ENCODE data around the gene TFF2. TPM values are rescaled to one million over a fixed set of nuclear protein-coding genes. Genes with fewer than 3 reads are reported as not detected.

Gene TFF2
- polyA plus RNA-seq, 1 donor (not counting 4 experiments of a cell fraction or from before 2014, with no cell fraction given), result not detected

DNA sequence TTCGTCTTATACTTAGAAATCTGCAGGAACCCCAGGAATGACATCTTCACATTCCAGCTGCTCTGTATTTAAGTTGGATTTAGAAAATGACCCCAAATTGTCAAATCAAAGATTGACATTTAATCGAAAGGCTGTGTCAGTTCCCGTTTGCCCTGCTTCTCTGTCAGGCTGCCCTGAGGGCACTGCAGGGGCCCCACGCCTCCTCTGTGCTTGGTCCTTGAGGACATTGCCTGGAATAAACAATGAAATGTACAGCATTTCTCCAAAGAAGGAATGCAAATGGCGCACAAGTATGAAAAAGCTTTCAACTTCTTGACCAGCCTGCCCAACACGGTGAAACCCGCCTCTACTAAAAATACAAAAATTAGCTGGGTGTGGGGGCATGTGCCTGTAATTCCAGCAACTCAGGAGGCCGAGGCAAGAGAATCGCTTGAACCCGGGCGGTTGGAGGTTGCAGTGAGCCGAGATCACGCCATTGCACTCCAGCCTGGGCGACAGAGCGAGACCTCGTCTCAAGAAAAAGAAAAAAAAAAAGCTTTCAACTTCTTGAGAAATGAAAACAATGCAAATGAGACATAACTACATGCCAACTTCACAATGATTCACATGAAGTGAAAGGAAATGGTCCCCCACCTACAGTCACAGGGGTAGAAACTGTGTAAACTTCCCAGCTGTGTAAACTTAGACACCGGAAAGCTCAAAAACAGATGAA, 42.1 kb upstream of the TFF2 start:
- no peak for TF ChIP-seq EZH2 (IDR thresholded peaks at IDR 0.05; ENCODE audit: low read length)
- TF ChIP-seq, protein P1, sequence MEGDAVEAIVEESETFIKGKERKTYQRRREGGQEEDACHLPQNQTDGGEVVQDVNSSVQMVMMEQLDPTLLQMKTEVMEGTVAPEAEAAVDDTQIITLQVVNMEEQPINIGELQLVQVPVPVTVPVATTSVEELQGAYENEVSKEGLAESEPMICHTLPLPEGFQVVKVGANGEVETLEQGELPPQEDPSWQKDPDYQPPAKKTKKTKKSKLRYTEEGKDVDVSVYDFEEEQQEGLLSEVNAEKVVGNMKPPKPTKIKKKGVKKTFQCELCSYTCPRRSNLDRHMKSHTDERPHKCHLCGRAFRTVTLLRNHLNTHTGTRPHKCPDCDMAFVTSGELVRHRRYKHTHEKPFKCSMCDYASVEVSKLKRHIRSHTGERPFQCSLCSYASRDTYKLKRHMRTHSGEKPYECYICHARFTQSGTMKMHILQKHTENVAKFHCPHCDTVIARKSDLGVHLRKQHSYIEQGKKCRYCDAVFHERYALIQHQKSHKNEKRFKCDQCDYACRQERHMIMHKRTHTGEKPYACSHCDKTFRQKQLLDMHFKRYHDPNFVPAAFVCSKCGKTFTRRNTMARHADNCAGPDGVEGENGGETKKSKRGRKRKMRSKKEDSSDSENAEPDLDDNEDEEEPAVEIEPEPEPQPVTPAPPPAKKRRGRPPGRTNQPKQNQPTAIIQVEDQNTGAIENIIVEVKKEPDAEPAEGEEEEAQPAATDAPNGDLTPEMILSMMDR (optimal IDR thresholded peaks at IDR 0.05 in 1 of 3, IDR thresholded peaks at IDR 0.05 in 1 of 3, conservative IDR thresholded peaks at IDR 0.05 in 1 of 3; ENCODE audit: extremely low read depth in 1 of 3, insufficient read depth in 2 of 3, low read length in 3 of 3), result no peak
- Histone ChIP-seq H3K27me3 (ENCODE audit: control insufficient read depth, extremely low read depth, insufficient read depth, low read length) (peaks cover 11% of the 10 kb centered on the region), H3K9me3 (ENCODE audit: control insufficient read depth, low read depth, low read length) (no peaks in the 10 kb centered on the region), H3K79me2 (ENCODE audit: control insufficient read depth, insufficient read depth, low read length) (no peaks in the 10 kb centered on the region), H3K4me1 (ENCODE audit: control insufficient read depth, extremely low read depth, insufficient read depth, low read length) (peaks cover 6% of the 10 kb centered on the region), H4K20me1 (ENCODE audit: control insufficient read depth, extremely low read depth, insufficient read depth, low read length) (no peaks in the 10 kb centered on the region), H3K4me3 (ENCODE audit: control insufficient read depth in 2 of 3, extremely low read depth in 1 of 3, insufficient read depth in 2 of 3, low read depth in 1 of 3, low read length in 3 of 3) (no peak overlapping the region), H2AFZ (ENCODE audit: control insufficient read depth, low read length) (no peak overlapping the region), H3K36me3 (ENCODE audit: control insufficient read depth in 2 of 2, extremely low read depth in 1 of 2, insufficient read depth in 2 of 2, low read length in 2 of 2) (no peaks in the 10 kb centered on the region), H3K27ac (ENCODE audit: control insufficient read depth, insufficient read depth, low read length) (no peak overlapping the region), H3K9me1 (ENCODE audit: control insufficient read depth, extremely low read depth, insufficient read depth, low read length) (no peaks in the 10 kb centered on the region), H3K9ac (ENCODE audit: control insufficient read depth, extremely low read depth, insufficient read depth, low read length) (no peak overlapping the region), H3K4me2 (ENCODE audit: control insufficient read depth, extremely low read depth, insufficient read depth, low read depth, low read length) (no peak overlapping the region)
- dilution Hi-C loops (cut with MboI; ENCODE audit: extremely low pct_ligation_motif_present, low sequenced_read_pairs), result no loop called here
- DNase-seq (ENCODE audit: low read depth, low spot score) (no peak), FAIRE-seq (no peak)

DNA sequence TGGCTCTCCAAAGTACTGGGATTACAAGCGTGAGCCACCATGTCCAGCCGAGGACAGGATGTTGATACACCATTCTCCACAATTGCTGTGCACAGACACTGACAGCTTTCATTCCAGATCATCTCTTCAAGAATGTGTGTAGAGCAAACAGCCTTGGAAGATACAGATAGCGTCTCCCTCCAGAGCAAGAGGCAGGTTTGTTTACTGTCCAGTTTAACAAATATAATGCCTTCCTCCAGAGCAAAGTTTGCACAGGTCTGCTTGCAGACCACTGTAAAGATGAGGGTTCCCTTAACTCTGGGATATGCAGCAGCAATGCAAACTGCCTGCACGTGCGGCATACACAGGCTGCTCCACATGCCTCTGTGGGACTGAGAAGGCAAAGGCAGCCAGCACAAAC, 40.5 kb upstream of the TFF2 start:
- H4K20me1 ChIP-seq (ENCODE audit: control insufficient read depth, extremely low read depth, insufficient read depth, low read length), result no peaks in the 10 kb centered on the region
- H3K9me3 ChIP-seq (ENCODE audit: control insufficient read depth, low read depth, low read length), result no peaks in the 10 kb centered on the region
- no peak for FAIRE-seq
- TF ChIP-seq EZH2 (IDR thresholded peaks at IDR 0.05; ENCODE audit: low read length), result no peak
- TF ChIP-seq, protein P1 (optimal IDR thresholded peaks at IDR 0.05 in 1 of 3, IDR thresholded peaks at IDR 0.05 in 1 of 3, conservative IDR thresholded peaks at IDR 0.05 in 1 of 3; ENCODE audit: extremely low read depth in 1 of 3, insufficient read depth in 2 of 3, low read length in 3 of 3), result no peak
- no peak overlapping the region for H3K27ac ChIP-seq (ENCODE audit: control insufficient read depth, insufficient read depth, low read length)
- dilution Hi-C loops (cut with MboI; ENCODE audit: extremely low pct_ligation_motif_present, low sequenced_read_pairs), result no loop called here
- no peak overlapping the region for H3K4me3 ChIP-seq (ENCODE audit: control insufficient read depth in 2 of 3, extremely low read depth in 1 of 3, insufficient read depth in 2 of 3, low read depth in 1 of 3, low read length in 3 of 3)
- no peak overlapping the region for H2AFZ ChIP-seq (ENCODE audit: control insufficient read depth, low read length)
- DNase-seq (ENCODE audit: low read depth, low spot score), result no peak
- H3K9me1 ChIP-seq (ENCODE audit: control insufficient read depth, extremely low read depth, insufficient read depth, low read length), result no peaks in the 10 kb centered on the region
- peaks cover 5% of the 10 kb centered on the region for H3K27me3 ChIP-seq (ENCODE audit: control insufficient read depth, extremely low read depth, insufficient read depth, low read length)
- H3K4me1 ChIP-seq (ENCODE audit: control insufficient read depth, extremely low read depth, insufficient read depth, low read length), result peaks cover 5% of the 10 kb centered on the region
- H3K9ac ChIP-seq (ENCODE audit: control insufficient read depth, extremely low read depth, insufficient read depth, low read length), result no peak overlapping the region
- no peak overlapping the region for H3K4me2 ChIP-seq (ENCODE audit: control insufficient read depth, extremely low read depth, insufficient read depth, low read depth, low read length)
- no peaks in the 10 kb centered on the region for H3K36me3 ChIP-seq (ENCODE audit: control insufficient read depth in 2 of 2, extremely low read depth in 1 of 2, insufficient read depth in 2 of 2, low read length in 2 of 2)
- H3K79me2 ChIP-seq (ENCODE audit: control insufficient read depth, insufficient read depth, low read length), result no peaks in the 10 kb centered on the region

All from keratinocyte (primary cell).